ENCODE data around the gene STAP1. TPM values are rescaled to one million over a fixed set of nuclear protein-coding genes. Genes with fewer than 3 reads are reported as not detected.

Gene STAP1
- total and polyA plus RNA-seq, 10 of the 15 experiments (the other 5 are each of a cell fraction or from before 2014, with no cell fraction given) = 4.6 to 19.4 (median 9.4) TPM

- no peak for TF ChIP-seq FOS (IDR thresholded peaks at IDR 0.05; ENCODE audit: borderline replicate concordance, extremely low read depth, insufficient read length)
- TF ChIP-seq RB1 (IDR thresholded peaks at IDR 0.05; ENCODE audit: borderline replicate concordance) = no peak
- TF ChIP-seq E4F1 (IDR thresholded peaks at IDR 0.05; ENCODE audit: borderline replicate concordance, partially characterized antibody) = no peak
- TF ChIP-seq EP300 (IDR thresholded peaks at IDR 0.05; ENCODE audit: borderline replicate concordance in 1 of 2, control insufficient read depth in 1 of 2, low read depth in 2 of 2, low read length in 2 of 2) = peak in 1 of 2 experiments; percentile 77; a peak in 2 of 4 replicates
- no peak for TF ChIP-seq BCLAF1 (IDR thresholded peaks at IDR 0.05)
- no peak for TF ChIP-seq SIX5 (IDR thresholded peaks at IDR 0.05; ENCODE audit: low read depth, low read length, severe bottlenecking)
- TF ChIP-seq JUND (IDR thresholded peaks at IDR 0.05; ENCODE audit: low read depth, low read length) = no peak
- peak in 1 of 2 experiments; percentile 65; a peak in 1 of 4 replicates for TF ChIP-seq ETV6 (conservative IDR thresholded peaks at IDR 0.05 in 1 of 2, IDR thresholded peaks at IDR 0.05 in 1 of 2; ENCODE audit: borderline replicate concordance in 1 of 2, low read depth in 1 of 2)
- no peak for TF ChIP-seq NR2F1 (conservative IDR thresholded peaks at IDR 0.05)
- TF ChIP-seq MTA2 (IDR thresholded peaks at IDR 0.05; ENCODE audit: low read depth) = peak; percentile 27; the same call in 1 of the 2 replicates
- 0 out of 2 replicates have a peak, but pooled peaks have one; percentile 14 for TF ChIP-seq GATAD2B (conservative IDR thresholded peaks at IDR 0.05; ENCODE audit: low read depth)
- TF ChIP-seq SKIL (IDR thresholded peaks at IDR 0.05; ENCODE audit: low read depth, poor library complexity, severe bottlenecking) = peak; percentile 74
- TF ChIP-seq TCF12 (IDR thresholded peaks at IDR 0.05; ENCODE audit: low read depth, low read length) = no peak
- TF ChIP-seq CBX3 (IDR thresholded peaks at IDR 0.05; ENCODE audit: borderline replicate concordance, low read depth) = no peak
- no peak for TF ChIP-seq PKNOX1 (IDR thresholded peaks at IDR 0.05)
- TF ChIP-seq FOXM1 (IDR thresholded peaks at IDR 0.05; ENCODE audit: low read depth, low read length) = peak; percentile 47; the same call in 1 of the 2 replicates
- no peak for TF ChIP-seq LARP7 (IDR thresholded peaks at IDR 0.05)
- peak; percentile 61; the same call in 1 of the 2 replicates for TF ChIP-seq ASH2L (IDR thresholded peaks at IDR 0.05; ENCODE audit: borderline replicate concordance, low read depth)
- no peak for TF ChIP-seq EGR1 (IDR thresholded peaks at IDR 0.05; ENCODE audit: borderline replicate concordance in 1 of 2, low read depth in 2 of 2, low read length in 2 of 2)
These were observed 16.9 kb downstream of the STAP1 start (continued) for GRCh38 chr4:67575232-67576058.

Measured in GM12878 (cell line).